GM19351 (cell line): Measurements from ENCODE around the gene PKMYT1.

ENCODE experiments used
- ATAC-seq: cut with Tn5 transposase; IDR thresholded peaks from one replicate; pipeline ENCODE4 v1.9.1; 2021; ENCODE audit warnings: mild to moderate bottlenecking, moderate library complexity; ENCODE audit not compliant: unreplicated experiment

Gene PKMYT1

GRCh38 chr16:3000540-3000939, 20.3 kb upstream of the PKMYT1 start:
- ATAC-seq, result no peak

- no peak for ATAC-seq
Measured at GRCh38 chr16:2999929-3000328, 19.7 kb upstream of the PKMYT1 start.

GRCh38 chr16:2996298-2996697, 16.1 kb upstream of the PKMYT1 start:
- ATAC-seq, result no peak

GRCh38 chr16:2992383-2993081, 12.3 kb upstream of the PKMYT1 start:
- no peak for ATAC-seq

- no peak for ATAC-seq
Measured at GRCh38 chr16:2991566-2992261, 11.5 kb upstream of the PKMYT1 start.

GRCh38 chr16:2990891-2991290, 10.6 kb upstream of the PKMYT1 start:
- ATAC-seq, result no peak

- no peak for ATAC-seq
Measured at GRCh38 chr16:2988590-2989099, 8.4 kb upstream of the PKMYT1 start.

GRCh38 chr16:2987833-2988232, 7.6 kb upstream of the PKMYT1 start:
- no peak for ATAC-seq

GRCh38 chr16:2987286-2987685, 7.0 kb upstream of the PKMYT1 start:
- no peak for ATAC-seq

GRCh38 chr16:2986623-2987188, 6.5 kb upstream of the PKMYT1 start:
- ATAC-seq, result no peak

GRCh38 chr16:2985893-2986355, 5.7 kb upstream of the PKMYT1 start:
- ATAC-seq, result no peak

- ATAC-seq, result no peak
Measured at GRCh38 chr16:2985462-2985861, 5.2 kb upstream of the PKMYT1 start.

- no peak for ATAC-seq
Measured at GRCh38 chr16:2983706-2984136, 3.5 kb upstream of the PKMYT1 start.

- no peak for ATAC-seq
Measured at GRCh38 chr16:2982402-2982801, 2.2 kb upstream of the PKMYT1 start.

GRCh38 chr16:2981899-2982250, 1.6 kb upstream of the PKMYT1 start:
- no peak for ATAC-seq

GRCh38 chr16:2981177-2981898, 1.1 kb upstream of the PKMYT1 start:
- ATAC-seq, result no peak

- ATAC-seq, result peak; percentile 5
Measured at GRCh38 chr16:2979669-2980226, 498 bp downstream of the PKMYT1 start.

- ATAC-seq, result no peak
Measured at GRCh38 chr16:2977440-2977839, 2.8 kb downstream of the PKMYT1 start.

GRCh38 chr16:2976673-2977072, 3.6 kb downstream of the PKMYT1 start:
- ATAC-seq, result no peak

- ATAC-seq, result no peak
Measured at GRCh38 chr16:2976201-2976600, 4.0 kb downstream of the PKMYT1 start.
